SK-N-MC (cell line): Measurements from ENCODE around the gene WHAMM.

Experiments
- DNase-seq: peaks from one replicate; pipeline ENCODE4 v3.0.0-alpha.2; 2011; ENCODE audit warnings: low read depth, low spot score
- H3K27ac ChIP-seq: fragments of 200-600 bp; sonication (generic); 2 replicates; pipeline ENCODE4 v1.5.1; 2016; ENCODE audit warnings: mixed run types
- H3K36me3 ChIP-seq: fragments of 200-600 bp; sonication (generic); 2 replicates; pipeline ENCODE4 v1.6.1; 2017; ENCODE audit warnings: antibody characterized with exemption, low read length, mixed read lengths; ENCODE audit not compliant: insufficient read depth
- H3K4me3 ChIP-seq: fragments of 200-600 bp; sonication (generic); 2 replicates; pipeline ENCODE4 v1.5.1; 2016
- H3K9ac ChIP-seq: fragments of 200-600 bp; sonication (generic); 2 replicates; pipeline ENCODE4 v1.8.0; 2017; ENCODE audit warnings: mixed run types, mixed read lengths; ENCODE audit not compliant: insufficient read length
- H3K9me3 ChIP-seq: fragments of 200-600 bp; sonication (generic); 2 replicates; pipeline ENCODE4 v1.6.1; 2017; ENCODE audit warnings: low read depth, mild to moderate bottlenecking, antibody characterized with exemption, low read length, moderate library complexity, mixed read lengths
- EZH2 ChIP-seq: fragments of 200-600 bp; sonication (generic); IDR thresholded peaks from one replicate; pipeline ENCODE4 v1.6.1; 2017; ENCODE audit warnings: antibody characterized with exemption
- FOXP2 ChIP-seq: optimal IDR thresholded peaks from 2 replicates; pipeline ENCODE3; 2011; ENCODE audit warnings: mild to moderate bottlenecking, moderate library complexity; ENCODE audit not compliant: insufficient read depth; ENCODE audit errors: extremely low read length, control extremely low read depth
- POLR2AphosphoS5 ChIP-seq: IDR thresholded peaks from 2 replicates; pipeline ENCODE4 v1.6.1; 2012; ENCODE audit warnings: mild to moderate bottlenecking, low read depth, low read length, borderline replicate concordance

WHAMM gene

DNA sequence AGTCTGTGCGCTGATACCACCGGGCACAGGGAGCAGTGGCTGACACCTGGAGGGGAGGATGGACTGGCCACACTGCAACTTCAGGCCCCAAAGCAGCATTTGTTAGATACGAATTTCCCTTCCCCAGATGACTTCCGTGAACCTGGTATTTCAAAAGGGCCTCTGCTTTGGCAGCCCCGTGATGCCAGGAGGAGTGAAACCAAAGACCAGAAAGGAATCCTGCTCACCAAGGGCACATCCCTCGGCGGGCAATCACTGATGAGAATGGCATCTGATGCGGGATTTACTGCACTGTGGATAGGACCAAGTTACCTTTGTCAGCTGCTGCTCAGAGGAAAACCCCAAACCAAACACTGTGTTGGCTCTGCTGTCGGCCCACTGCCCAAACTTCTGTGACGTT lies 65.5 kb downstream of the WHAMM start:
- H3K4me3 ChIP-seq = no peak overlapping the region
- no peak for DNase-seq
- TF ChIP-seq POLR2AphosphoS5 (no peak), FOXP2 (no peak), EZH2 (no peak)
- no peaks in the 10 kb centered on the region for H3K9me3 ChIP-seq
- H3K9ac ChIP-seq = no peak overlapping the region
- no peaks in the 10 kb centered on the region for H3K36me3 ChIP-seq
- H3K27ac ChIP-seq = no peak overlapping the region

DNA sequence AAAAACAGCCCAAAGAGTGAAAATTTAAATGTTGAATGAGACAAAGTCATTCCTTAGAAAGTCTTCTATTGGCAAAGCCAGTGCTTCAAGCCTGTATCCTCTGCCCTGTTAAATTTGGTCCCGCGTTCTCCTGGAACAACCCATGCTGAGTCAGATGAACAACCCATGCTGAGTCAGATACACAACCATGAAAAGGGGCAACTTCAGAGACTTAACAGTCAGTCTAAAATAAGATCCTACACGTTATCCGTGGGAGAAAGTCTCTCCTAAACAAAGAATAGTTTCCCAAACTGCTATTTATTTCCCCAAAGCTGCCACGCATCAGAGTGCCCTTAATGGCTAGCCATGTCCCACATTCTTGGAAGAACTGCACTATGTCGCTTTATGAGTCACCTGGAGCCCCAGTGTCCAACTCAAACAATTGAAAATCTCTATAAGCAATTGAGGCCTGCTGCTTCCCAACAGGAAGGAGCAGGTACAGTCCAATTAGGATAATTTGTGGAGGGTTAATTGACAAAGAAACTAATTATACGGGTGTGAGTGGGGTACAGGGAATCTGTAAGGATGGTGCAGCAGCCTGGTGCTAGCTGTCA lies 66.1 kb downstream of the WHAMM start:
- Histone ChIP-seq H3K9me3 (no peaks in the 10 kb centered on the region), H3K4me3 (no peak overlapping the region), H3K36me3 (no peaks in the 10 kb centered on the region), H3K27ac (no peak overlapping the region), H3K9ac (no peak overlapping the region)
- TF ChIP-seq EZH2 (no peak), POLR2AphosphoS5 (no peak), FOXP2 (no peak)
- DNase-seq = no peak

DNA sequence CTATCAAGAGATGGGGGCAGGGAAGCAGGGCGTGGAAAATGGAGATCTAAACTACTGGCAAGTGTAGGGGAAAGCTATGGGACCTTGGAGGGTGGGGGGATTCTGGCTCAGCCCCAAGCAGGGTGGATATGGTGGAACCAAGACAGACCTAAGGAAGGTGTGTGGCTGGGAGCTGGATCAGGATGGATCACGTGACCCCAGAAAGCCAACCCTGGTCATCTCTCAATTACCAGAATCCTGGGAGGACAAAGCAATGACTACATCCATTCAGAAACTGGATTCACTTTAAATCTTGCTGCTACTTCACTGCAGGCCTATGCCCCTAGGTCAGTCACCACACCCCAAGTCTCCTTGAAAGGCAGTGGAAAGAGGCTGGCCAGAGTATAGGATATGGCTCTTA lies 68.4 kb downstream of the WHAMM start:
- Histone ChIP-seq H3K9me3 (no peaks in the 10 kb centered on the region), H3K27ac (no peak overlapping the region), H3K36me3 (no peaks in the 10 kb centered on the region), H3K9ac (no peak overlapping the region), H3K4me3 (no peak overlapping the region)
- no peak for TF ChIP-seq POLR2AphosphoS5
- no peak for TF ChIP-seq FOXP2
- no peak for TF ChIP-seq EZH2
- DNase-seq = no peak

DNA sequence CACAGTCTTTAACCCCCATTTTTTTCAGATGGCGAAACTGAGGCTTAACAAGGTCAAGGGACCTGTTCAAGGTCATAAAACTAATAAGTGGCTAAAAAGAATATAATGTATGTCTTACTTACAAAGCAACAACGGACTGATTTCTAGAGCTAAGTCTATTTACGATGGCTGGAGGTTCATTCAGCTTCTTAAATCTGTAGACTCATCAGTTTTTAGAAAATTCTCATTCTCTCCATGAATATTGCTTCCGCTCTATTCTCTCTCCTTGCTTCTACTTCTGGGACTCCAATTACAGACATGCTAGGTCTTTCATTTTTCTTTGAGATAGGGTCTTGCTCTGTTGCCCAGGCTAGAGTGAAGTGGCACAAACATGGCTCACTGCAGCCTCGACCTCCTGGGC lies 68.9 kb downstream of the WHAMM start:
- TF ChIP-seq POLR2AphosphoS5 (no peak), FOXP2 (no peak), EZH2 (no peak)
- no peaks in the 10 kb centered on the region for H3K36me3 ChIP-seq
- no peak for DNase-seq
- no peaks in the 10 kb centered on the region for H3K9me3 ChIP-seq
- no peak overlapping the region for H3K27ac ChIP-seq
- no peak overlapping the region for H3K4me3 ChIP-seq
- H3K9ac ChIP-seq = no peak overlapping the region

DNA sequence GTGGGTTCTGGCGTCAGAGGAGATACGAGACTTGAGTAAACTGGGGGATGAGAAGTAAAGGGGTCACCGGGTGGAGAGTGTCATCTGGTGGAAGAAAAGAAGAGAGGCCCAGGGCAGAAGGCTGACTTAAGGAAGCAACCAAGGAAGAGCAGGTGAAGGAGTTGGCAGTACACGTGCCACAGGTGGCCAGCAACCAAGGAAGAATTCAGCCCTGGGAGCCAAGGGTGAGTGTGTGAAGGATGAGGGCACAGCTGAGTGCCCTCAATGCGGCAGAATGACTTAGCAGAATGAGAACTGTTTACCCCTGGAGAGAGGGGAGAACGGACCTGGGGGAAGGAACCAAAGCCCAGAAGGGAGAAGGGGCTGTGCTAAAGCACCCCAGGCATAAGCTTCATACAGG lies 71.3 kb downstream of the WHAMM start:
- no peak overlapping the region for H3K9ac ChIP-seq
- H3K36me3 ChIP-seq = no peaks in the 10 kb centered on the region
- no peak for DNase-seq
- H3K9me3 ChIP-seq = no peaks in the 10 kb centered on the region
- no peak for TF ChIP-seq EZH2
- no peak for TF ChIP-seq POLR2AphosphoS5
- no peak for TF ChIP-seq FOXP2
- no peak overlapping the region for H3K4me3 ChIP-seq
- no peak overlapping the region for H3K27ac ChIP-seq

DNA sequence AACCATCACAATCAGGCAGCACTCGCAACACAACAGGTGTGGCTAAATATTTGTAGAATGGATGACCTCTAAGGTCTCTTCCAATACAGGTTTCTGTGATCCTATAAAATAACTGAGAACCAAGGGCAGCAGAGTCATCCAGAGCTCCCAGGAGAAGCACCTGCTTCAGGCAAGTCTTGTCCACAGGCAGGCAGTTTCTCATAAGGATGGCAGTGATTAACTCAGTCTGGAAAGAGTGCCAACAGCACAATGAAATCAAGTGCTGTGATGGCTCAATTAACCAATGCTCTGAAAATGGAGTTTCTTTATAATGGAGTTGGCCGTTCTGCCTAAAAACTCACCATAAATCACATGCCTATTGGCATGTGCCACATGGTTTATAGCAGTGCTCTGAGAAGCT lies 72.3 kb downstream of the WHAMM start:
- no peak for TF ChIP-seq EZH2
- no peak for TF ChIP-seq FOXP2
- no peak for TF ChIP-seq POLR2AphosphoS5
- H3K36me3 ChIP-seq = no peaks in the 10 kb centered on the region
- no peaks in the 10 kb centered on the region for H3K9me3 ChIP-seq
- no peak for DNase-seq
- H3K4me3 ChIP-seq = no peak overlapping the region
- no peak overlapping the region for H3K9ac ChIP-seq
- no peak overlapping the region for H3K27ac ChIP-seq

DNA sequence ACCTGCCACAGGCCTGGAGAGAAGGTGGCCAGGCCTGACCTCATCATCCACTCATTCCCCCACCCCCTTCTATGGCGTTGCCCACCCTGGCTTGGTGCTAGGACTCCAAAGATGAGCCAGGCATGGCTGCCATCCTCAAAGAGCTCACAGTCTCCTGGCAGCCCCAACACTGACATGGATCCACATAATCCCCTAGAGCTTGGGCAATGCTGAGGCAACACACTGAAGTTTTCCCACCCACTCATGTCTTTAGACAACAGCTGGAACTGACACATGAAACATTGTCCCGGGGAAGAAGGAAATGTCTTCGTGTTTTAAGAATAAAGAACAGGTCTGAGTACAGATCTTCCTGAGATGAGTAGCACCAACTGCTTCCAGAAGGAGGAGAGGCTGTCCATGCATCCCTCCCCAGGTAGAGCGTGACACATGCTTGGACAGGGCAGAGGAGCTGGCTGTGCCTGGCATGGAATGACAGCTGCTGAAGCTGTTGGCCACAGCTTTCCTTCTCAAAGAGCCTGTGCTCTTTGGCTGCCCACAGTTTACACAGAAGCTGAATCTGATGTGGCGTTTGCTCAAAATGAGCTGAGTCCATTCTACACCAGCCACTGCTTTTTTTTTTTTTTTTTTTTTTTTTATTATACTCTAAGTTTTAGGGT lies 73.0 kb downstream of the WHAMM start:
- Histone ChIP-seq H3K9me3 (no peaks in the 10 kb centered on the region), H3K4me3 (no peak overlapping the region), H3K36me3 (no peaks in the 10 kb centered on the region), H3K27ac (no peak overlapping the region), H3K9ac (no peak overlapping the region)
- no peak for TF ChIP-seq EZH2
- no peak for TF ChIP-seq FOXP2
- no peak for TF ChIP-seq POLR2AphosphoS5
- DNase-seq = no peak
